T-cell (primary cell): Measurements from ENCODE around the gene PALD1. TPM values are rescaled to one million over a fixed set of nuclear protein-coding genes. Genes with fewer than 3 reads are reported as not detected.
A peak's percentile ranks its signal among the peaks of the same experiment; 100 is the strongest.

ENCODE experiments used
- ATAC-seq, 4 experiments: fragments of 200-7000 bp in 3 of 4; fragments of 150-1000 bp in 1 of 4; cut with Tn5 transposase; replicated peaks in 1 of 4; 1 replicate in 3 of 4; 2 replicates in 1 of 4; pipeline ENCODE4 v1.10.0; 2021; ENCODE audit warnings: moderate library complexity in 3 of 4, mild to moderate bottlenecking in 2 of 4, moderate number of reproducible peaks in 1 of 4
- CTCF ChIA-PET, 2 donors: fragments of 300-600 bp; sonication (Branson Sonifier 250); formaldehyde crosslinking; loops; one replicate each; lab custom pipeline; 2022; ENCODE audit warnings: antibody characterized with exemption in 2 of 2; lab: Charles Lee
- POLR2A ChIA-PET, 2 donors: fragments of 300-600 bp; sonication (Branson Sonifier 250); formaldehyde crosslinking; loops; one replicate each; lab custom pipeline; 2022; ENCODE audit warnings: antibody characterized with exemption in 2 of 2; lab: Charles Lee
- DNase-seq, 35 experiments: peaks; one replicate each; pipeline versions ENCODE4 v3.0.0 to v3.0.0-alpha.2; 2013 to 2023
- H3K27ac ChIP-seq: one replicate; pipeline ENCODE4 v1.5.1; 2013; ENCODE audit warnings: low read length
- H3K27me3 ChIP-seq, 2 experiments: replicated peaks in 1 of 2; 1 replicate in 1 of 2; 2 replicates in 1 of 2; pipeline versions ENCODE4 v1.6.1 to v1.7.0; 2013; ENCODE audit warnings: low read length in 1 of 2, mixed read lengths in 1 of 2; ENCODE audit not compliant: control insufficient read depth in 2 of 2, insufficient read depth in 2 of 2; ENCODE audit errors: extremely low read depth in 1 of 2
- H3K36me3 ChIP-seq, 2 donors: 1 replicate in 1 of 2; 2 replicates in 1 of 2; pipeline versions ENCODE4 v1.6.1 to v1.7.0; 2013; ENCODE audit warnings: low read length in 1 of 2; ENCODE audit not compliant: control insufficient read depth in 2 of 2, insufficient read depth in 1 of 2; ENCODE audit errors: extremely low read depth in 1 of 2
- H3K4me1 ChIP-seq, 2 experiments: 1 replicate in 1 of 2; 2 replicates in 1 of 2; pipeline versions ENCODE4 v1.6.1 to v1.7.0; 2013; ENCODE audit warnings: low read length in 2 of 2, mixed read lengths in 1 of 2; ENCODE audit not compliant: insufficient read depth in 2 of 2, control insufficient read depth in 1 of 2; ENCODE audit errors: extremely low read depth in 1 of 2
- H3K4me3 ChIP-seq, 2 donors: 1 replicate in 1 of 2; 2 replicates in 1 of 2; pipeline versions ENCODE4 v1.5.1 to v1.7.0; 2013; ENCODE audit warnings: mild to moderate bottlenecking in 2 of 2, low read length in 1 of 2, moderate library complexity in 1 of 2; ENCODE audit not compliant: control insufficient read depth in 1 of 2; ENCODE audit errors: extremely low read depth in 1 of 2
- H3K9me3 ChIP-seq: 2 replicates; pipeline ENCODE4 v1.7.0; 2013
- H3K27ac Mint-ChIP-seq, 2 donors: one replicate each; pipeline ENCODE4 v1.8.0; 2020 to 2021; ENCODE audit warnings: mild to moderate bottlenecking in 2 of 2, mixed read lengths in 2 of 2
- H3K27me3 Mint-ChIP-seq, 2 donors: one replicate each; pipeline ENCODE4 v1.8.0; 2021 to 2022; ENCODE audit warnings: mixed read lengths in 2 of 2
- H3K36me3 Mint-ChIP-seq: one replicate; pipeline ENCODE4 v1.8.0; 2021; ENCODE audit warnings: mixed read lengths
- H3K4me1 Mint-ChIP-seq, 3 donors: one replicate each; pipeline ENCODE4 v1.8.0; 2020 to 2022; ENCODE audit warnings: mixed read lengths in 3 of 3, mild to moderate bottlenecking in 1 of 3
- H3K4me3 Mint-ChIP-seq, 3 donors: one replicate each; pipeline ENCODE4 v1.8.0; 2020 to 2022; ENCODE audit warnings: mild to moderate bottlenecking in 3 of 3, mixed read lengths in 3 of 3, moderate library complexity in 3 of 3
- H3K9me3 Mint-ChIP-seq, 3 donors: one replicate each; pipeline ENCODE4 v1.8.0; 2020 to 2022; ENCODE audit warnings: mixed read lengths in 3 of 3
- WGBS: methylation state at CpG from one replicate; pipeline ENCODE4 v1.1.5; 2013; ENCODE audit warnings: missing lambda C conversion rate; ENCODE audit not compliant: insufficient coverage; 5-methylcytosine and 5-hydroxymethylcytosine counted together
- total RNA-seq, 35 experiments: library from RNA in 6 of 35; stranded (reverse) in 6 of 35; fragments of 120-200 nt in 1 of 35; gene quantifications; one replicate each; pipeline versions ENCODE4 v1.2.1 to v1.2.4 and lab custom pipeline; 2013 to 2026

Gene PALD1
- total RNA-seq, 5 donors from 2014 or later (not counting 1 experiment from before 2014, with no cell fraction given): 0.10 to 0.38 (median 0.13) TPM

DNA sequence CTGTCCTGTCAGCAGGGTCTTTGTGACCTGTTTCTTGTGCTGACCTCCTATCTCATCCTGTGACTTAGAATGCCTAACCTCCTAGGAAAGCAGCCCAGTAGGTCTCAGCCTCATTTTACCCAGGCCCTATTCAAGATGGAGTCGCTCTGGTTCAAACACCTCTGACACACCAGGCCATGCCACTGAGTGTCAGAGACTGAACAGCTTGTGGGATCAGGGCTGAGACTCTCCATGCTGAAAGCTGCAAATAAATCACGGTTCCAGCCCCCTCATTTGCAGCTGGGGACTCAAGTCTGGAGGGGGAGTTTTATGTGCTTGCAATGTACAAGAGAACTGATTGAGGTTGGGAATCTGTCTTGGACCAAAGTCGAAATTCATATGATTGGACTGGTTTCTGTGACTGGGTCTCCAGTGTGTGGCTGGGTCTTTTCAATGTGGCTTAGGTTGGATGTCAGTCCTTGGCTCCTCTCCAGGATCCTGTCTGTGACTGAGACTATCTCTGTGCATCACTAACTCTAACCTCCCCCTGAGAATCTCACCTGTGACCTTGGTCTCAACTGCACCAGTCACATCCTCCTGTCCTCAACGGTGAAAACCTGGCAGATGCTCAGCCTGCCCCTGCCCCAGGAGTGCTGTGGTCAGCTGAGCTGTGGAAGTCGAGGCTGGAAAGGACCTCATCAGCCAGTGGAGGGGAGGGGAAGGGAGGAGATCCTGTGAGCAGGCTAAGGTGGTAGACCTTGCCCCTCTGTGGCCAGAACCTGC lies 112.3 kb downstream of the PALD1 start:
- H3K4me3 ChIP-seq: no peak overlapping the region
- DNase-seq (no peak), ATAC-seq (no peak)
- no peaks in the 10 kb centered on the region for H3K9me3 ChIP-seq
- ChIA-PET POLR2A (no interaction called here), CTCF (no interaction called here)
- H3K4me1 ChIP-seq: peaks cover 0 to 19% of the 10 kb centered on the region in 2 experiments
- Mint-ChIP-seq H3K27ac (no peak overlapping the region), H3K9me3 (no peaks in the 10 kb centered on the region), H3K36me3 (no peaks in the 10 kb centered on the region), H3K27me3 (peaks cover 0 to 5% of the 10 kb centered on the region in 2 donors), H3K4me3 (no peak overlapping the region), H3K4me1 (peaks cover 14 to 18% (median 16%) of the 10 kb centered on the region in 3 donors)
- WGBS: 63% methylated on average over 5 of the region's 5 CpGs
- no peak overlapping the region for H3K27ac ChIP-seq
- peaks cover 0 to under 1% of the 10 kb centered on the region in 2 donors for H3K36me3 ChIP-seq
- no peaks in the 10 kb centered on the region for H3K27me3 ChIP-seq

DNA sequence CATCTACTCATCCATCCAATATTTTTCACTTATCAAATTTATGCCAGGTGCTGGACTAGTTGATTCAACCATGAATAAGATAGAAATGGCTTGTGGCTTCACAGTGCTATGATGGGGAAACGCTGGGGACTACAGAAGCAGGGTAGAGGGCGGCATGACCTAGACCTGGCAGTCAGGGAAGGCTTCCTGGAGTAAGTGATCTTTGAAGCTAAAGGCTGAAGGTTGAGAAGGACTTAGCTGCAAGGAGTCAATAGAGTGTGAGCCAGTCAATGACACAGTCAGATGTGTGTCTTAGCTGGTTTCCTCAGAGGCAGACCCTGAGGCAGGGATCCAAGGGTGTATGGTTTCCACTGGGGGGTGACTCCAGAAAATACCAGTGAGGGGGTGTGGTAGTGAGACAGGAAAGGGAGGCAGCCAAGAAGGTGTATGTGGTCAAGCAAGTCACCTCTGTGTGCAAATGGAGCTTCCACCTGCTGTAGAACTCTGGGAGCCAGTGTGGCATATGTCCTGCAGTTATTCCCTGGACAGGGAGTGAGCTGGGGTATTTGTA lies 113.7 kb downstream of the PALD1 start:
- no peak for DNase-seq
- 69% methylated on average over 2 of the region's 2 CpGs for WGBS
- Histone ChIP-seq H3K9me3 (no peaks in the 10 kb centered on the region), H3K4me1 (peaks cover 0 to 33% of the 10 kb centered on the region in 2 experiments), H3K27ac (no peak overlapping the region), H3K36me3 (peaks cover 2 to 15% of the 10 kb centered on the region in 2 donors), H3K27me3 (no peaks in the 10 kb centered on the region), H3K4me3 (no peak overlapping the region)
- peaks cover 0 to 5% of the 10 kb centered on the region in 2 donors for H3K27me3 Mint-ChIP-seq
- CTCF ChIA-PET: interaction anchor here in 1 of 2 donors (1.0 kb wide), 1 partner anchor 31 kb away, joined by 3 read pairs; no protein-coding TSS in a partner anchor
- peaks cover 6% of the 10 kb centered on the region for H3K36me3 Mint-ChIP-seq
- POLR2A ChIA-PET: interaction anchor here in 1 of 2 donors (0.6 kb wide), 1 partner anchor 14 kb away, joined by 3 read pairs; no protein-coding TSS in a partner anchor
- no peak overlapping the region for H3K27ac Mint-ChIP-seq
- no peak for ATAC-seq
- H3K4me3 Mint-ChIP-seq: no peak overlapping the region
- peaks cover 24 to 32% (median 24%) of the 10 kb centered on the region in 3 donors for H3K4me1 Mint-ChIP-seq
- no peaks in the 10 kb centered on the region for H3K9me3 Mint-ChIP-seq

DNA sequence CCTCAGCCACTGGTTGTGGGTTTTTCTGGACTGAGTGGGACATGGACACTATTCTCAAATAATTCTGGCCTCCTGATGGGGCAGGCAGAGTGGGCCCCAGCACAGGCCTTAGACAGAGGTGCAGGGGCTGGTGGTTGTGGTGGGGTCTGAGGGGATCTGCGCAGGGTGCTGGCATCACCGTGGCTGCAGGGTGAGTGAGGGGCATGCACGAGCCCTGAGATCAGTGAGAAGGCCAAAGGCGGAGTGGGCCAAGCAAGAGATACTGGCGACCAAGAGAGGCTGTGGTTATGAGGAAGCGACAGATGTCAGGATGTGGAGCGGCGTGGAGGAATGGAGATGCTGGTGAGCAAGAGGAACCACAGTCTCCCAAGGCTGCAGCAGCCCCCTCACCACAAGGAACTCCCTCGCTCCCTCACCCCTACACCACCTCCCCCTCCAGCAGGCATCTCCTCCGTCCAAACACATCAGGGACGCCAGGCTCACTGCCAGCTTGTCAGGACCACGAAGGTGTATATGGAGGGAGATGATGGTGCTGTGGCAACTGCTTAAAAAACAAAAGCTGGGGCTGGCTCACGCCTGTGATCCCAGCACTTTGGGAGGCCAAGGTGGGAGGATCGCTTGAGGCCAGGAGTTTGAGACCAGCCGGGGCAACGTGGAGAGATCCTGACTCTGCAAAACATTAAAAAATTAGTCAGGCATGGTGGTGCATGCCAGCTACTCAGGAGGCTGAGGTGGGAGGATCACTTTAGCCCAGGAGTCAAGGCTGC lies 114.4 kb downstream of the PALD1 start:
- Mint-ChIP-seq H3K36me3 (peaks cover 13% of the 10 kb centered on the region), H3K27me3 (peaks cover 0 to 1% of the 10 kb centered on the region in 2 donors), H3K9me3 (no peaks in the 10 kb centered on the region), H3K27ac (no peak overlapping the region), H3K4me1 (peaks cover 27 to 39% (median 29%) of the 10 kb centered on the region in 3 donors), H3K4me3 (no peak overlapping the region)
- Histone ChIP-seq H3K4me1 (peaks cover 0 to 40% of the 10 kb centered on the region in 2 experiments), H3K36me3 (peaks cover 7 to 22% of the 10 kb centered on the region in 2 donors), H3K27me3 (no peaks in the 10 kb centered on the region), H3K4me3 (no peak overlapping the region), H3K27ac (no peak overlapping the region), H3K9me3 (no peaks in the 10 kb centered on the region)
- WGBS: 57% methylated on average over 8 of the region's 16 CpGs
- ChIA-PET POLR2A (interaction anchor here in 1 of 2 donors (0.6 kb wide), 1 partner anchor 13 kb away, joined by 3 read pairs; no protein-coding TSS in a partner anchor), CTCF (interaction anchor here in 1 of 2 donors (0.6 kb wide), 1 partner anchor 220 kb away, joined by 3 read pairs; no protein-coding TSS in a partner anchor)
- ATAC-seq (peak in 1 of 4 experiments; percentile 29), DNase-seq (no peak)

DNA sequence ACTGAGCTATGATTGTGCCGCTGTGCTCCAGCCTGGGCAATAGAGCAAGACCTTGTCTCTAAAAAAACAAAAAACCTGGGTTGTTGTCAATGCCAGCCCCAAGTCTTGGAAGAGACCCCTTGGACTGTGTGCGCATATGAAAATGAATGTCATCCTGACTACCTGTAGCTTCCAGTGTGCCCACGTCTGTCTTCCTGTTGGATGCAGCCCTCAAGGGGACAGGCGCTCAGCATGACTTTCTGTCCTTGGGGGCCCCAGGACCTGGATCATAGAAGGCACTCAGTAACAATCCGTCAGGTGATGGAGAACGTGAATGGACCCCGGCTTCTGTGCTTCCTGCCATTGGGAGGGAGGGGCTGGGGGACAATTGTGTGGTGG lies 114.9 kb downstream of the PALD1 start:
- Mint-ChIP-seq H3K36me3 (peaks cover 14% of the 10 kb centered on the region), H3K27me3 (no peaks in the 10 kb centered on the region), H3K27ac (peak overlapping the region in 1 of 2 donors; percentile 52), H3K4me3 (no peak overlapping the region), H3K4me1 (peaks cover 27 to 39% (median 32%) of the 10 kb centered on the region in 3 donors), H3K9me3 (no peaks in the 10 kb centered on the region)
- DNase-seq (no peak), ATAC-seq (no peak)
- no peak overlapping the region for H3K4me3 ChIP-seq
- ChIA-PET CTCF (interaction anchor here in 1 of 2 donors (0.6 kb wide), 1 partner anchor 219 kb away, joined by 3 read pairs; no protein-coding TSS in a partner anchor), POLR2A (interaction anchor here in 1 of 2 donors (1.2 kb wide), 1 partner anchor 9 kb away, joined by 3 read pairs; the partner anchor contains the start of gene PRF1)
- 88% methylated on average over 6 of the region's 7 CpGs for WGBS
- no peaks in the 10 kb centered on the region for H3K9me3 ChIP-seq
- H3K27me3 ChIP-seq: no peaks in the 10 kb centered on the region
- H3K36me3 ChIP-seq: peaks cover 9 to 28% of the 10 kb centered on the region in 2 donors
- H3K4me1 ChIP-seq: peaks cover 0 to 46% of the 10 kb centered on the region in 2 experiments
- H3K27ac ChIP-seq: no peak overlapping the region

DNA sequence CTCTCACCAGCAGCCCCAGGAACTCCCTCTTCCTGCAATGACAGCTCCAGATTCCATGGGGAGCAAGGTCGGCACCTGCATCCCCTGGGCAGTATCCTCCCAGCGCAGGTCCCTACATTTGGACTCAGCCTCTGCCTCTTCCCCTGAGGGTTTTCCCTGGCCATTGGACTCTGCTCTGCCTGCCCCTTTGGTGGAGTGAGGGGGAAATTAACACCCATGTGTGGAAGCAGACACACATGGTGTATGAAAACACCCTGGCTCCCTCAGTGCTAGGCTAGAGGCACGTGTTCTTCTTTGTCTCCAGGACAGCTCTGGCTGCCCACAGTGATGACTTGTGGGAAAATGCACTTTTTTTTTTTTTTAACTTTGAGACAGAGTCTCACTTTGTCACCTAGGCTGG lies 115.6 kb downstream of the PALD1 start:
- H3K27me3 Mint-ChIP-seq: no peaks in the 10 kb centered on the region
- H3K9me3 ChIP-seq: no peaks in the 10 kb centered on the region
- H3K9me3 Mint-ChIP-seq: no peaks in the 10 kb centered on the region
- no peaks in the 10 kb centered on the region for H3K27me3 ChIP-seq
- peaks cover 27 to 43% (median 35%) of the 10 kb centered on the region in 3 donors for H3K4me1 Mint-ChIP-seq
- ChIA-PET POLR2A (interaction anchor here in 1 of 2 donors (1.2 kb wide), 1 partner anchor 8 kb away, joined by 3 read pairs; the partner anchor contains the start of gene PRF1), CTCF (interaction anchor here in 1 of 2 donors (0.6 kb wide), 1 partner anchor 17 kb away, joined by 3 read pairs; no protein-coding TSS in a partner anchor)
- peaks cover 21% of the 10 kb centered on the region for H3K36me3 Mint-ChIP-seq
- H3K27ac ChIP-seq: no peak overlapping the region
- H3K4me3 ChIP-seq: no peak overlapping the region
- peaks cover 0 to 52% of the 10 kb centered on the region in 2 experiments for H3K4me1 ChIP-seq
- DNase-seq (no peak), ATAC-seq (no peak)
- WGBS: 33% methylated on average over 1 of the region's 3 CpGs
- H3K27ac Mint-ChIP-seq: peak overlapping the region in 1 of 2 donors; percentile 15
- peaks cover 14 to 34% of the 10 kb centered on the region in 2 donors for H3K36me3 ChIP-seq
- no peak overlapping the region for H3K4me3 Mint-ChIP-seq
